Lower lobe of right lung (tissue), 2 donors: ENCODE data around the gene STK17A. TPM values are rescaled to one million over a fixed set of nuclear protein-coding genes. Genes with fewer than 3 reads are reported as not detected.
A peak's percentile ranks its signal among the peaks of the same experiment; 100 is the strongest.

Experiments
- ATAC-seq, 2 donors: fragments of 200-7000 bp; cut with Tn5 transposase; one replicate each; pipeline ENCODE4 v1.9.1; 2020 to 2022; ENCODE audit warnings: mild to moderate bottlenecking in 2 of 2, moderate library complexity in 2 of 2
- DNase-seq: peaks from one replicate; pipeline ENCODE4 v3.0.0-alpha.2; 2020
- H3K27ac ChIP-seq: fragments of 200-600 bp; one replicate; pipeline ENCODE4 v1.8.0; 2022
- H3K27me3 ChIP-seq: fragments of 200-600 bp; one replicate; pipeline ENCODE4 v1.8.0; 2022; ENCODE audit warnings: low read depth
- H3K36me3 ChIP-seq: fragments of 200-600 bp; one replicate; pipeline ENCODE4 v1.8.0; 2022; ENCODE audit warnings: mild to moderate bottlenecking
- H3K4me1 ChIP-seq: fragments of 200-600 bp; one replicate; pipeline ENCODE4 v1.8.0; 2022
- H3K4me3 ChIP-seq: fragments of 200-600 bp; one replicate; pipeline ENCODE4 v1.8.0; 2022; ENCODE audit warnings: mild to moderate bottlenecking
- H3K9me3 ChIP-seq: fragments of 200-600 bp; one replicate; pipeline ENCODE4 v1.8.0; 2022
- CTCF ChIP-seq: fragments of 200-600 bp; IDR thresholded peaks from one replicate; pipeline ENCODE4 v1.8.0; 2022; ENCODE audit warnings: antibody characterized with exemption, mild to moderate bottlenecking
- intact Hi-C: fragments of 100-400 bp; cut with DNase I; formaldehyde crosslinking; loops from one replicate; pipeline ENCODE4 v1.11.0; 2022
- total RNA-seq: library from RNA; stranded (reverse); fragmentation: NEBNext Ultra II Directional; extraction: Animal tissue kit (Norgen Biotek cat#: 25700); gene quantifications from one replicate; pipeline ENCODE4 v1.2.1, GENCODE V29; 2021
- donor health status: DM: no; HTN: yes; CAD: no; lungs with severe emphysema.

The STK17A gene
- total RNA-seq, 1 donor from 2014 or later, result 27.1 TPM

GRCh38 chr7:43674559-43675436, 91.9 kb downstream of the STK17A start:
- Histone ChIP-seq H3K27ac (no peak overlapping the region), H3K9me3 (no peaks in the 10 kb centered on the region), H3K4me3 (no peak overlapping the region), H3K36me3 (no peaks in the 10 kb centered on the region), H3K27me3 (no peaks in the 10 kb centered on the region), H3K4me1 (peaks cover 4% of the 10 kb centered on the region)
- ATAC-seq (peak; percentile 78 to 91), DNase-seq (no peak)
- TF ChIP-seq CTCF, result no peak
- intact Hi-C loops, result no loop called here

Other genes with a start within 250 kb of the STK17A start
- gene COA1, start 146.4 kb downstream of the STK17A start, total RNA-seq, result 43.3 TPM
- gene BLVRA, start 175.6 kb downstream of the STK17A start, total RNA-seq, result 106 TPM